ACHN (cell line): ENCODE measurements around the gene TMEM174.

Experiments used
- DNase-seq: peaks from one replicate; pipeline ENCODE4 v3.0.0-alpha.2; 2015
- in situ Hi-C: cut with HindIII; loops from 2 replicates; pipeline ENCODE4 v1.10.0; 2017; ENCODE audit warnings: low sequenced_read_pairs, low pct_ligation_motif_present, low pct_unique_long_range_greater_than_20kb

TMEM174 gene

GRCh38 chr5:73151766-73152410 is 21.1 kb upstream of the TMEM174 start:
- DNase-seq = no peak
- in situ Hi-C loops = no loop called here

DNA sequence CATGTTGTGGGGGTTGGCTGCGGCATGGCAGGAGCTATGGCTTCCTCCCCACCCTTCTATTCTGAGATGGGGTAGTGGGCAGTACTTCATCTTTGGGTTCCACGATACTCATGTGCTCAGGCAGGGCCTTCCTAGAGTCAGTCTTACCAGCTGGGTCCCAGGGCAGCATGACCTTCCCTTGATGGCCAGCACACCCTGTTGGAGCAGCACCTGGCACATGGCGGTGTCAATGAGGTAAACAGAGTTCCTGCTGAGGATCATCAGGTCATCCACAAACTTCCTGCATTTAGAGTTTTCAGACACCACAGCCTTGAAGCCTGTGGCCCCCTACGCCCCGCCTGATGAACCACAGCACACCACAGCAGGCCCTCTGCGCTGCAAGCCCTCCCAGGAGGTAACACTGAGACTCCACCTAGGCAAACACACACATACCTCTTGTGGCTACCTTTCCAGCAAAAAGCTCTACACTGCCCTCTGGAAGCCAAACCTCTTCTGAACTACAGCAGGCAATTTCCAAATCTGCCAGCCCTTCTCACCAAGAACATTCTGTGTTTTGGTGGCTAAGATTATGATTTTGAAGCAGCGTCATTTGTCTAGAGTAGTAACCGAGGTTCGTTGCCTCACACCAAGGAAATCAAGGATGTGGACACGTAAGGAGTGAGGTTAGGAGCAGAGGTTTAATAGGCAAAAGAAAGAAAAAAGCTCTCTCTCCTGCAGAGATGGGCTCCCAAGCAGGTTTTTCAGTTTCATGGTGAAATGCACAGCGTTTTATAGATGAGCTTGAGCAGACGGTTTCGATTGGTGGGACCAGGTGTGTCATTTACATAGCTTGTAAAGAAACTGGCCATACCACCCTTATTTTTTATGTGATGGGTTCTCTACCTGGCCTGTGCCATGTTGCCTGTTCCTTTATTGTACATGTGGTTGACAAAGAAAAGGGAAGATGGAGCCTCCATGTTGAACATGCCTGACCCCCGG is 20.3 kb upstream of the TMEM174 start:
- no peak for DNase-seq
- in situ Hi-C loops = no loop called here

DNA sequence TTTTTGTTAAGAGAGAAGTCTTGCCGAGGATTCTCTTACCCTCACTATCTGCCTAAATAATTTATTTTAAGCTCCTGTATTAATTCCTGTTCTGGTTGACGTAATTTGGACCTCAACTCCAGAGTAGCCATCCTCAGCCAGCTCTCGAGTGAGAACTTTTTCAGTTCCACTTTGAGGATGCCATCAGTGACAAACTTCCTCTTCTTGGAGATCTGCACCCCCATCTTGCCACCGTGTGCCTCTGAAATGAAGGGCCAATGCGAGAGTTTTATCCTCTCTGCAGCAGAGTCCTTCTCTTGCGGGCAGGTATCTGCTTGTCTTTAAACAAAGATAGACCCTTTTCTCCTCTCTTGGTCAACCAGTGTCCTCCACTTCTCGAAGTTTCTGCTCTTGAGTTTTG is 19.5 kb upstream of the TMEM174 start:
- in situ Hi-C loops = no loop called here
- no peak for DNase-seq

GRCh38 chr5:73154208-73155006 is 18.6 kb upstream of the TMEM174 start:
- DNase-seq = peak; percentile 8
- in situ Hi-C loops = no loop called here

GRCh38 chr5:73155271-73156222 is 17.4 kb upstream of the TMEM174 start:
- in situ Hi-C loops = no loop called here
- DNase-seq = no peak

DNA sequence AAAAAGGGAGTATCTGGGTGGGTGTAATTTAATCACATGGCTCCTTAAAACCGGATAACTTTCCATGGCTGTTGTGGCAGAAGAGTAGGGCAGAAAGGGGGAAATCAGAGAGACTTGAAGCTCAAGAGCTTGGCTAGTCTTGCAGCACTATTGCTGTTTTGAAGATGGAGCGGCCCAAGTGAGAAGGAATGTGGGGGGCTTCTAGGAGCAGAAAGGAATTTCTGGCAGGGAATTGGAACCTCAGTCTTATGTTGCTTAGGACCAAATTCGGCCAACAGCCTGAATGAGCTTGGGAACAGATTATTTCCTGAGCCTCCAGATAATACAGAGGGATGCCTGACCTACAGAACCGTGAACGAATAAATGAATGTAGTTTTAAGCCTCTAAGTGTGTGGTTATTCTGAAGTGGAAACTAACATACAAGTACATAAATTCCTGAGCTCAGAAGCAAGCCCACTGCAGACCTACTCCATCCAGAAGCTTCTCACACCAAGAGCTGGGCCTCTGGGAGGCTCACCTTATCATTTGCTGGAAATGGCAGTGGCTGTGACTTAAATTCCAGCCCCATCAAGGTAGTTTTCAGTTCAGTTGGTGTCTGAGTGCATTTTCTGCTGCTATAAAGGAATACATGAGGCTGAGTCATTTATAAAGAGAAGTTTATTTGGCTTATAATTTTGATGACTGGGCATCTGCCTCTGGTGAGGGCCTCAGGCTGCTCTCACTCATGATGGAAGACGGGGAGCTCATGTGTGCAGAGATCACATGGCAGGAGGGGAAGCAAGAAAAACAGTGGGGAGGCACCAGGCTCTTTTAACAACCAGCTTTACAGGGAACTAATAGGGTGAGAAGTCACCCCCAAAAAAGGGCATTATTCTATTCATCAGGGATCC is 15.3 kb upstream of the TMEM174 start:
- in situ Hi-C loops = no loop called here
- no peak for DNase-seq

GRCh38 chr5:73158313-73158712 is 14.7 kb upstream of the TMEM174 start:
- in situ Hi-C loops = no loop called here
- no peak for DNase-seq

DNA sequence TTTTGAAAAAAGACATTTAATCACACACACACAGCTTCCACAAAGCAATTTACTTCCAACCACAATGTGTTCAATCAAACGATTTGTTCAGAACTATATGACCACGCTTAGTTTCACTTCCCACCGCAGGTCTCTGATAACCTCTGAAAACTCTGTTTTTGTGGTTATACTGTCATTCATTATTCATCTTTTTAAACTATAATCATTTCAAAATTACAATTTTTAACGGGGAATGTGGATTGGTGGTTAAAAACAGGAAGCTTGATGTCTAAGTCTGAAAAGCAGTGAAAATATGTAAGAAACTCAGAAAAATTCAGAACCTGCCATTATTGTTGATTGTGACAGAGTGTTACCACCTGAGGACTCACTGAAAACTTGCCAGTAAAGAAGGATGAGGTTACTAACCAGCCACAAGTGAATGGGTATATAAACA is 12.7 kb upstream of the TMEM174 start:
- in situ Hi-C loops = no loop called here

DNA sequence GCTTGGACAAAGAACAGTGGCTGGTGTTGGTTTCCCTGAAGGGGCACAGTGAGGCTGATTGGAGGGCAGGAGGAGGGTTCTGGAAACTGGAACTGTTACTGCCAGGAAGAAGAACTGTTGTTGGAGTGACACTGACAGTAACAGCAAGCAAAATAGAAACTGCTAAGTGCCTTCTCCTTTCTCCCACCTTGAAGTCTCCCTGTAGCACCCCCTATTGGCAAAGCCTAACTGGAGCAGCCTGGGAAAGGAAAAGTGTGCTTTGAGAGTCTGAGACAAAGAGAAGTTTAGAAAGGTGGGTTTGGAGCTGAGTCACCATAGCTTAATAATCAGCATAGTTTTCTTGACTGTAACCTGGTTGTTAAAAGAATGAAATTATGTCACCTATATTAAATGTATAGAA is 2.5 kb upstream of the TMEM174 start:
- peak; percentile 36 for DNase-seq
- in situ Hi-C loops = no loop called here

More for the DNA sequence above, 12.7 kb upstream of the TMEM174 start:
- DNase-seq = no peak

DNA sequence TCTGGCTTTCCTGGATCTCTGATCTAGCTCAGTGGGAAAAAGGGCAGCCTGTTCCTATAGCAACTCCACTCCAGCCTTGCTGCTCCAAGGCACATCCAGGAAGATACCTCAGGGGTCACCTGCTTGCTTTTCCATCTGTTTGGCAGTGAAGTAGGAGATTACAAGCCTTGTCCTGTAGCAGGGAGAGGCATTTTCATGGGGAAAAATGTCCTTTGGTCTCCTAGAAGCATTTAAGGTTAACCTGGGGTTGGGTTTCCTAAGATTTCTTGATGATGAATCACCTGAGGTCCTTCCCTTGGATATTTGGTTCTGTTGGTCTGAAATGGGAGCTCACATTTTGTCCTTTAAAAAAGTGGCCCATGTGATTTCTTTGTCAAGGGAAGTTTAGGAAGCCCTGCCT is 1.5 kb upstream of the TMEM174 start:
- DNase-seq = no peak
- in situ Hi-C loops = no loop called here

GRCh38 chr5:73174100-73174815 is 1.3 kb downstream of the TMEM174 start:
- in situ Hi-C loops = no loop called here
- no peak for DNase-seq

DNA sequence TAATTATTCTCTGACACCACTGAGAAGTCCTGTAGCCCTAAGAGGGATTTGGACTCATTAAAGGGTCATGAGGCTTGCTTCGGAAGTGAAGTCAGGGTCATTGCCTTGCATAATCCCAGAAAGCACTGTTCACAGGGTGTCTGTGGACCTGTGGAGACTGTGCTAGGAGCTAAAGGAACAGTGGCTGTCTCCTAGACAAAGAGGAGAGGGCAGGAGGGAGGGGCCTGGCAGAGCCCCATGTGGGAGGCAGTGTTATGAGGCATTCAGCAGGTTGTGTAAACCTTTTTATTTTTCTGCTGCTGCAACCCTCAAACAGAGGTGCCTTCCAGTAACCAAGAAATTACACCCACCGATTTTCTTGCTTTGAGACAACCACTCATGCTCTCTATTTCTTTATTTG is 3.3 kb downstream of the TMEM174 start:
- DNase-seq = no peak
- in situ Hi-C loops = no loop called here

DNA sequence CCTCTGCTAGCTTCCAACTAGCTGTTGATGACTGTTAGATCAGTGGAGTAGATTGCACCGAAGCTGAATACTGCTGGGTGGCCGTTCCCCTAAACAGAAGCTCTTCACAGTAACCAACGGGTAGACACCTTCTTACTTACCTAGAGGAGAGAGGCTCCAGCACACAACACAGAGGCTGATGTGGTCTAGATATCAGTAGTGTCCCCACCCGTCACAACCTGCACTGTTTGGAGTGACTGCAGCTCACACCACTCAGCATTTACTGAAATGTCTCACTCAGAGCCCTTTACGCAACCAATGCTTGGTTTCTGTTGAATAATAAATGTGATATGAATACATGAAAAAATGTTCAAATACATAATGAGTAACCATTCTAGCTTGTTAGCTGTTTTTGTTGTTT is 5.3 kb downstream of the TMEM174 start:
- DNase-seq = no peak
- in situ Hi-C loops = no loop called here

DNA sequence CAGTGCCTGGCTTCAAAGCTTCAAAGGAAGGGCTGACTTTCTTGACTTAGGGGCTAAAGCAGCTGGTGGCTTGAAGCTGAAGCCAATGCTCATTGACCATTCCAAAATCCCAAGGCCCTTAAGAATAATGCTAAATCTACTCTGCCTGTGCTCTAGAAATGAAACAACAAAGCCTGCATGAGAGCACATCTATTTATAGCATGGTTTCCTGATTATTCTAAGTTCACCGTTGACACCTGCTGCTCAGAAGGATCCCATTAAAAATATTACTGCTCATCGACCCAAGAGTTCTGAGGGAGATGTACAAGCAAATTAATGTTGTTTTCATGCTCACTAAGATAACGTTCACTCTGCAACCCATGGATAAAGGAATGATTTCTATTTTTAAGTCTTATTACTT is 6.7 kb downstream of the TMEM174 start:
- in situ Hi-C loops = no loop called here
- DNase-seq = no peak

- in situ Hi-C loops = no loop called here
- DNase-seq = peak; percentile 74
Observed at GRCh38 chr5:73180566-73180965, 7.6 kb downstream of the TMEM174 start.

- in situ Hi-C loops = no loop called here
- no peak for DNase-seq
Observed at GRCh38 chr5:73182307-73182706, 9.3 kb downstream of the TMEM174 start.

GRCh38 chr5:73183000-73183399 is 10.0 kb downstream of the TMEM174 start:
- no peak for DNase-seq
- in situ Hi-C loops = no loop called here
